GM18870 (cell line): ENCODE measurements around the gene CATSPERZ.

Experiments used
- ATAC-seq: cut with Tn5 transposase; IDR thresholded peaks from one replicate; pipeline ENCODE4 v1.9.1; 2021; ENCODE audit warnings: moderate library complexity; ENCODE audit not compliant: unreplicated experiment

The CATSPERZ gene

DNA sequence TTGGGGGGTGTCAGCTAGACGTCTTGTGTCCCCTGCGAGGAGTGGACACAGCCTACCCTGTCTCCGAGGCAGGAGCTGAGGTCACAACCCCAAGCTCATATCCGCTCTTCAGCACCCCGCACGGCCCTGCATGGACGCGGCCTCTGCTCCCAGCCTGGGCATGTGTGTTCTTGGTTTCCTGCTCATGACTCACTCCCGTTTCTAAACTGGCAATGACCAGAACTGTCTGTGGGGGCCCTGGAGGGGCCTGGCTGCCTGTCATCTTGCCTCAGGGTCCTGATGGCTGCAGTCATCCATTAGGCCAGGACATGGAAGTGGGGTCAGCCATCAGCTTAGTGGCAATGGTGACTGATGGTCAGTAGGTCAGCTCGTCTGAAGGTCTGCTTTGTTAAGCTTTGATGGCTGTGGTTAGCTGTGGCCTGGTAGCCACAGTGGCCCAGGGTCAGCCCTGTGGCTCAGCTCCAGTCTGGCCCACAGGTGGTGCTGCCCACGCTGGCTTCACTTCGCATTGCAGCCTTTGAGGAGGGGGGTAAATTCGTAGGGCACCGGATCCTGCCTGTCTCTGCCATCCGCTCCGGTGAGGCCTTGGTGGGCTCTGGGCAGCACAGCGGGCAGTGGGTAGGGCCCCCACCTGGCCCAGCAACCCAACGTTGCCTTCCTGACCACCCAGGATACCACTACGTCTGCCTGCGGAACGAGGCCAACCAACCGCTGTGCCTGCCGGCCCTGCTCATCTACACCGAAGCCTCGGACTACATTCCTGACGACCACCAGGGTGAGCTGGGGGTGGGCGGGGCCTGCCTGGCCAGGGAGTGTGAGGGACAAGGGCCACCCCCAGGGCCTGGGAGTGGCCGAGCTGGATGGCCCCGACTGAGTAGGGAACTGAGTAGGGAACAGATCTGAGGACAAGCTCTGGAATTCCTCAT lies 36.9 kb upstream of the CATSPERZ start:
- no peak for ATAC-seq

DNA sequence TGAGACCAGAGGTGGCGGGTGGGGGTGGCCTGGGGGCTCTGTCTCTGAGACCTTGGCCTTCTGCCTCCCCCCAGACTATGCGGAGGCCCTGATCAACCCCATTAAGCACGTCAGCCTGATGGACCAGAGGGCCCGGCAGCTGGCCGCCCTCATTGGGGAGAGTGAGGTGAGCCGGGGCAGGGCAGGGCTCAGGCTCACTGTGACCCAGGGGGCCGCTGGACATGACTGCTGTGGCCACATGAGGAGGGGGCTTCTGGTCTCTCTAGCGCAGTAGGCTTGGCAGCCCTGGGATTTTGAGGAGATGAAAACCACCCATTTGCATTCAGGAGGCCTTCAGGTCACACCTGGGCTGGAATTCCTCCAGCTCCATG lies 36.2 kb upstream of the CATSPERZ start:
- ATAC-seq: no peak

DNA sequence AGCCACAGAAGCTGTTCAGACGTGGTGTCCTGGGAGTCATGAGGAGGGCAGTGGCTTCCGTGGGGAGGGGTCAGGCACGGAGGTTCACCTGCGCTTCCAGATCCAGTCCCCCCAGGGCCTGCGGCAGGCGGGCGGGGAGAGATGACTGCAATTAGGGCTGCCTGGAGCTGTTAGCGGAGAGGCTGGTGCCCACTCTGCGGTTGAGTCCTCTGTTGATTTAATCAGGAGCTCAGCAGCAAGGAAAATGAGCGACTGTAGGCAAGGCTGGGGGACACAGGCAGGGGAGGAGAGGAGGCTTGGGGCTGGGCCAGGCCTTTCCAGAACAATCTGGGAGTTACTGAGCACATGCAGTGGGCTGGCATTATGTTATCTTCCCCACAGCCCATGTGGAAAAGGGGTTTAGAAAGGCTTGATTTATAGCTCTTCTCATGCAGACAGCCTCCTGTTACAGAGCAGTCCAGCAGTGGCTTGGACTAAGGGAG lies 35.7 kb upstream of the CATSPERZ start:
- ATAC-seq: no peak

DNA sequence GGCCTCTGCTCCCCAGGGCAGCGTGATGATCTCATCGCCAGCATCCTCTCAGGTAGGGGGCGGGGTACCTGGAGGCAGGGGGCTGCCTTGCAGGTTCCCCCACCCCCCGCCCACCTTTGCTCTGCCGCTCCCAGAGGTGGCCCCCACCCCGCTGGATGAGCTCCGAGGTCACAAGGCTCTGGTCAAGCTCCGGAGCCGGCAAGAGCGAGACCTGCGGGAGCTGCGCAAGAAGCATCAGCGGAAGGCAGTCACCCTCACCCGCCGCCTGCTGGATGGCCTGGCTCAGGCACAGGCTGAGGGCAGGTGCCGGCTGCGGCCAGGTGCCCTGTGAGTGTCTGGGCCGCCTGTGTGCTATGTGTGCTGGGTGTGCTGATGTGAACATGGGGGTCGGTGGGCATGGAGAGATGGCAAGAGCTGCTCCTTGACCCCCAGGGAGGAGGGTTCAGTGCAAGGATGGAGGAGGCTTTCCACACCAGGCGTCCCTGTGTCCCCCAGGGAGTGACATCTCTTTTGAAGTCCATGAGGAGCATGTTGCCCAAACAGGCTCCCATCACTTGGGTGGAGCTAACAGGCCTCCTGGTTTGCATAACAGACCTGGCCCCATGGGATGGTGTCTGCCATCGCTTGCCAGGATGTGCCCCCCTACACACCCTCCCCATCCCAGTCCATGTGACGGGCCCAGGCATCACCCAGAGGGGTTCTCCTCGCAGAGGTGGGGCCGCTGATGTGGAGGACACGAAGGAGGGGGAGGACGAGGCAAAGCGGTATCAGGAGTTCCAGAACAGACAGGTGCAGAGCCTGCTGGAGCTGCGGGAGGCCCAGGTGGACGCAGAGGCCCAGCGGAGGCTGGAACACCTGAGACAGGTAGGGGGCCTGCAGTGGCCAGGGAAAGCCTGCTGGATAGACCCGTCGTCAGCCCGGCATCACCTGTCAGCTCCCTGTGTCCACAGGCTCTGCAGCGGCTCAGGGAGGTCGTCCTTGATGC lies 34.7 kb upstream of the CATSPERZ start:
- ATAC-seq: no peak

DNA sequence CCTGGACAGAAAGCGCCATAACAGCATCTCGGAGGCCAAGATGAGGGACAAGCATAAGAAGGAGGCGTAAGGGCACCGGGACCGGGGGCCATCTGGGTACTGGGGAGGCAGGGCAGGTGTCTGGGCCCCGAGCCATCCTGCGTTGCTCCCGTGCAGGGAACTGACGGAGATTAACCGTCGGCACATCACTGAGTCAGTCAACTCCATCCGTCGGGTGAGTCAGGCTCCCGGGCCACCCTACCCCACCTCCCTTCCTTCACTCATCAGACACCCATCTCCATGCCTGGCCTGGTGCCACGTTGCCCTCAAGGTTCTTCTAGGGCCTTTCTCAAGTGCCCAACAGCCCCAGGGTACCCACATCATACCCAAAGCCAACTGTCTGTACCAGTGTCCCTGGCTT lies 33.8 kb upstream of the CATSPERZ start:
- no peak for ATAC-seq

DNA sequence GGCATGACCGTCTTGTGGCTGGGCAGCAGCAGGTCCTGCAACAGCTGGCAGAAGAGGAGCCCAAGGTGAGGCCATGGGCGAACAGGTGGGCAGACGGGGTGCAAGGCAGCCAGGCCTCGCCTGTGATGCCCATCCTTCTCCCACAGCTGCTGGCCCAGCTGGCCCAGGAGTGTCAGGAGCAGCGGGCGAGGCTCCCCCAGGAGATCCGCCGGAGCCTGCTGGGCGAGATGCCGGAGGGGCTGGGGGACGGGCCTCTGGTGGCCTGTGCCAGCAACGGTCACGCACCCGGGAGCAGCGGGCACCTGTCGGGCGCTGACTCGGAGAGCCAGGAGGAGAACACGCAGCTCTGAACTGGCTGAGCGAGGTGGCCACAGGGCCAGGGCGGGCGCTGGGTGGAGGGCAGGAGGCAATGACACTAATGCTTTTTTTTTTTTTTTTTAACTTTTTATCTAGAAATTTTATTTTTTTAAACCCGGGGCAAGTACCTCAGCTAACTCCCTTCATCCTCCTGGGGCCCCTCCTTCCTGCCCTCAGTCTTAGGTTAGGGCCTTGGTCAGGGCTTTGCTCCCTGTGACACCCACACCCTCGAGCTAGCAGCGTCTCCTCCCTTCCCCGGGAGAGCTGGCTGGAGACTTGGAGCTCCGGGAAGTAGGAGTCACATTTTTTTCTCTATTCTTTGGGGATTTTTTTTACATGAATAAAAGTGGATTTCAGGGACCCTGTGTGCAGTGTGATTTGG lies 32.8 kb upstream of the CATSPERZ start:
- ATAC-seq: no peak

DNA sequence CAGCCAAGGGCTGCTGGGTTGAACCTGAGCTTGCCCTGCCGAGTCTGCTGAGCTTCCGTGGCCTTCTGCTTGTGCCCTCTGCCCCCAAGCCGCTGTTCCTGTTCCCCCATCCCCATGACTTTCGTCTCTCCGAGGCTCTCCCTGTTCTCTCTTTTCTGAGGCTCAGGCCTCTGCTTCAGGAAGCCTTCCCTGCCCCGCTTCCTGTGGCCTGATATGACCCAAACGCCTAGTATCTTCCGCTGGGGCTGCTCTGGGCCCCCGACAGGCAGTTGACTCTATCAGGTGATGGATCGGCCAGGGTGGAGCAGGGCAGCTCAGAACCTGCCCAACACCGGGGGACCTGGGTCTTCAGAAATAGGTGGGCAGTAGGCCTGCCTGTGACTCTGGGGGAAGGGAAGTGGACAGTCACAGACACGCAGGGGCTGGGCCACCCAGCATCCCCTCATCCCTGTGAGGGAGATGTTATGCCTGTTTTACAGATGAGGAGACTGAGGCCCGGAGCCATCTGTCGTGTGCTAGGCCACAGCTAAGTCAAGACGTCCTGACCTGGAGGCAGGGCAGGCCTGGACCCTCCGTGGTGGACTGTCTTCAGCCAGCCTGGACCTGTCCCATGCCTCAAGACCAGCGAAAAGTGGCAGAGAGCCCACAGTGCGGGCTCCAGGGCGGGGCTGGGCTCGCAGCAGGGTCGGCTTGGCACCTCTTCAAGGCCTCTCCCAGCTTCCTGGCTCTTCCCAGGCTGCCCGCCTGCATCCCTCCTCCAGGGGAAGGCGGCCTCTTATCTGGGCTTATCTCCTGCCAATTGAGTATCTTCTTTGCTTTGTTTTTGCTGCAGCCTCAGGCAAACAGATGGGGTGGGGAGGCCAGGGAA lies 31.9 kb upstream of the CATSPERZ start:
- ATAC-seq: no peak

DNA sequence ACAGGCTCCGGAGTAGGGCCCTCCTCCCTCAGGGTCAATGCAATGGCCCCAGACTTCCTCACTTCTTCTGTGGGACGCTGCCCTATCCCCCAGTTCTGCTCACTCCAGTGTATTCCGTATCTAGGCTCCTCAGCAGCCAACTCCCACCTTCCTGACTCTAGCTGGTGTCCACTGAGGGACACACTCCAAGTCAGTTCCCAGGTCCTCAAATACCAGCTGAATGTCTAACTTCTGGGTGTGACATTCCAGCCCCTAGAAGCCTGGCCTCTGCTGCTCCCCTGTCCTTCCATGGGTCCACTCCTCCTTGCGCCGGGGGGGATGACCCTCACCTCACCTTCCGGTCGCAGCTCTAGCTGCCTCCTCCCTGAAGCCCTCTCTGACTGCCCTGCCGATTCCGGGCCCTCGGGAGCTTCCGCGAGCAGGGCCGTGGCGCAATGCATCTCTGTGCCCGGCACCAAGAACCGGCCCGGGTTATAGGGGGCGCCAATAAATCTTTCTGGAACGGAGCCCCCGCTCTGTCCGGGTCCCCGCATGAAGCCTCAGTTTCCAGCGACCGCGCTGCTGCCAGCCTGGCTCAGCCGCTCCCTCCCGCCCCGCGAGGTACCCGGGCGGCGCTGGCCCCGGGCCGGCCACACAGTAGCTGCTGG lies 31.1 kb upstream of the CATSPERZ start:
- ATAC-seq: peak; percentile 1

DNA sequence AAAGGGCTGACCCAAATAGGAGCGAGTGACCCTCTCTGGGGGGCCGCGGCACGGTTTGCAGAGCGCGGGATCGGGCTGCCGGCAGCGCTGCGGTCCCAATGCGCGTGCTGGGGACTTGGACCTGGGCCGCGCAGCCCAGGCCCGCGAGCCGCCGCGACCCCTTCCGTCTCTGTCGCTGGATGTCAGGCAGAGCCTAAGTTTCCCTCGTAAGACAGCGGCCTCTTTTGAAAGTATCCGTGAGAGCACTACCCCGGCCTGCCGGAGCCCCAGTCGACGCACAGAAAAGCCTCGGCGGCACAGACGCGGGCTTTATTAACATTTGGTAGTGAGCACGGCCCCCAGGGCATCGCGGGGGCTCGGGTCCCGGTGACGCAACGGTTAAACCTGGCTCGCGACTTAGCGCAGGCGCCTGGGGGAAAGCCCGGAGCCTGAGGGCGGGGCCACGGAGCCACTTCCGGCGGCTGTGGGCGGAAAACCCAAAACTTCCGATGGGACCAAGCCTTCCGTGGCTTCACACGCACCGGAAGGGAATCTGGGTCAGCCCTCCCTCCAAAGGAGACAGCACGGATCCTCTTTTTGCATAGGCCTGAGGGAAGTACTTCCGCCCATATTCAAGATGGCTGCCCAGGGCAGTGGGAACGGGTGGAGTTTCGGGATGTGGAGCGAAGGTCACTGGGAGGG lies 30.5 kb upstream of the CATSPERZ start:
- ATAC-seq: peak; percentile 68

DNA sequence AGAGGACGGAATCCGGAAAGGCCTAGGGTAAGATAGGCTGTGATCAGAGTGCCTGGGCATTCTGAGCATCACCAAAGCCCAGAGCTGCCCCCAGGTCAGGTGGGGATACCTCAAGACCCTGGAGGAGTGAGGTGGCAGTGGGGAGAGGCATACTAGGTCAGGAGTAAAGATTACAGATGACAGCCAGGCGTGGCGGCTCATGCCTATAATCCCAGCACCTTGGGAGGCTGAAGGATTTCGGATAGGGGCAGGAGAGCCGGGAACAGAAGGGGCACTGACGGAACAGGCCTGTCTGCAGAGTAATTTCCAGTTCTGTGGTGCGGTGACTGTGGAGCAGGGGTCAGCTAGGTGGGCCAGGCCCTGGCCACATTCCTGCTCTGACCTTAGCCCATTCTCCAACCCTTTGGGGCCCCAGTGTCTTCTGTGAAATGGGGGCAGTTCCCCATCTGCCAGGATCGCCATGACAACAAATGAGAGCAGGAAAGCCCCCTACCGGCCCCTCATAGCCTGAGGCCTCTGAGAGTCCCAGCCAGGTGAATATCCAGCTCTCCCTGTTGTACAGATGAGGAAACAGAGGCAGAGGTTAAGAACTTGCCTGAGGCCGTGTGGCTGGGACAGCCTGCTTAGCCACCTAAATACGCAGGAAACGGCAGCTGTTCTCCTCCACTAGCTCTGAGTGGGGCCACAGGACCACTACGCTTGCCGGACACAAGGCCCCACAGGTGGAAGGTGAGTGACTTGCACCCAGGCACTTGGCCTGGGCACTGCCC lies 24.9 kb upstream of the CATSPERZ start:
- ATAC-seq: no peak

DNA sequence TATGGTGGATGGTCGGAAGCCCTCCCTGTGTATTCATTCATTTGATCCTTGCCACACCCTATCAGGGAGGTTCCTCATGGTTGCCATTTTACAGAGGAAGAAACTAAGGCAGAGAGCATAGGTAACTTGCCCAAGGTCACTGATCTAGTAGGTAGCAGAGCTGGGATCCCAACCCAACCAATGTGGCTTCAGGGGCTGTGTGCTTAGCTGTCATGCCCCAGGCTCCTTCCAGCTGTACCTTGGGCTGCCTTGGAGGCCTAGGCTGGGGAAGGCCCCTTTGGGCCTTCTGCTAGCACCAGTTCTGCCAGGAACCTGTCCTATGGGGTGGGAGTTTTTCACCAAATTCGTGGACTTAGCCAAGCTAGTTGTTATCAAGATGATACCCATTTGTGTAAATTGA lies 24.3 kb upstream of the CATSPERZ start:
- ATAC-seq: no peak

DNA sequence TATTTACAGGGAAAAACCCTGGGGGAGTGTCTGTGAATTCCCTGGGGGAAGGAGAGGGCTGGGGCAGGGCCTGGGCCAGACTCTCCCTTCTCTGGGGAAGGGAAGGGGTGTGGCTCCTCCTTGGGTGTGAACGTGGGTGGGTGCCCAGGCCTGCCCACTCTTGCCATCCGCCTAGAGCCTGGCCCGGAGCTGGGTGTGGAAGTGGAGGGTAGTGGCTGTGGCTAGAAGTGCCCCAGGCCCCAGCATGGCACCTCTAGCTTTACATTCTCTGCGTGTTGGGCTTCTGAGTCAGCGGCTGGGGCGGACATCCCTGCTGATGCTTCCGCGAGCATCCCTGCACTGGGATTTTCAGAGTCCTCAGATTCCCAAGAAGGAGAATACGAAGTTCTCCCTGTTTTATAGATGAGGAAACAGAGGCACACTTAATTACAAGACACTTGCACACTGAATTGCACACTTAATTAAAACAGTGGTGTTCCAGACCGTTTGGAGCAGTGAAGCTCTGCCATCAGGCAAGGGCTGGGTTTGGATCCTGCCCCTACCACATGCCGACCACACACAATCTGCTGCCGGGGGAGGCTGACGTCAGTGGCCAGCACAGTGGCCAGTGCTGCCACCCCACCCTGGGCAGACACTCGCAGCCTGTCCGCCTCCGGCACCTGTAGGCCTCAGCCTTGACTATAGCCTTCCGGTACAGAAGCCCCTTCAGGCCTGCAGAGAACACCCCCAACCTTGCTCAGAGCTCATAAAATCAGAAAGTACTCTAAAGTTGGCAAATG lies 23.3 kb upstream of the CATSPERZ start:
- ATAC-seq: no peak

DNA sequence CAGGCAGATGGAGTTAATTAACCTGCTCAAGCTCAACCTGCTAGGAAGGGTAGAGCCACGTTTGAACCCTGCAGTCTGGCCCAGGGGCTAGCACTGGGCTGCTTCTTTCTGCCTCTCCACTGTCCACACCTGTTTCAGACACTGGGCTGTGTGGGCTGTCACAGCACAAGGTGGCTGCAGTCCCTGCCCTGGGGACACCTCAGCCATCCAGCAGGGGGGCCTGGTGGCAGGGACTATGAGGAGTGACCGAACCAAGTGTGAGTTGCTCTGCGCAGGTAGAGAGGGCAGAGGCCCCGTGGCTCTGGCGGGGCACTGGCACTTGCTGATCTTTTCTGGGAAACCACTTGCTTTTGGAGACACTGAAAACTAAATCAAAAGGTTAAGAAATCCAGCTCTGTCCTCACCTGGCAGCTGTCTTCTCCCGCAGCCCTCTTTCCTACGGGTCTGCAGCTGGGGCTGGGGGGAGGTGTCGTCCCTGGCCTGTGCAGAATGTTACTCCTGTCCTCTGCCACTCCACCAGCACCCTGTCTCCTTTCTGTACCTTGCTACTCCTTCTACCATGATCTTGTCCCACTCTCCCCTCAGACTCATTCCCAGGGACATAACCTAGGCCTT lies 21.5 kb upstream of the CATSPERZ start:
- no peak for ATAC-seq

DNA sequence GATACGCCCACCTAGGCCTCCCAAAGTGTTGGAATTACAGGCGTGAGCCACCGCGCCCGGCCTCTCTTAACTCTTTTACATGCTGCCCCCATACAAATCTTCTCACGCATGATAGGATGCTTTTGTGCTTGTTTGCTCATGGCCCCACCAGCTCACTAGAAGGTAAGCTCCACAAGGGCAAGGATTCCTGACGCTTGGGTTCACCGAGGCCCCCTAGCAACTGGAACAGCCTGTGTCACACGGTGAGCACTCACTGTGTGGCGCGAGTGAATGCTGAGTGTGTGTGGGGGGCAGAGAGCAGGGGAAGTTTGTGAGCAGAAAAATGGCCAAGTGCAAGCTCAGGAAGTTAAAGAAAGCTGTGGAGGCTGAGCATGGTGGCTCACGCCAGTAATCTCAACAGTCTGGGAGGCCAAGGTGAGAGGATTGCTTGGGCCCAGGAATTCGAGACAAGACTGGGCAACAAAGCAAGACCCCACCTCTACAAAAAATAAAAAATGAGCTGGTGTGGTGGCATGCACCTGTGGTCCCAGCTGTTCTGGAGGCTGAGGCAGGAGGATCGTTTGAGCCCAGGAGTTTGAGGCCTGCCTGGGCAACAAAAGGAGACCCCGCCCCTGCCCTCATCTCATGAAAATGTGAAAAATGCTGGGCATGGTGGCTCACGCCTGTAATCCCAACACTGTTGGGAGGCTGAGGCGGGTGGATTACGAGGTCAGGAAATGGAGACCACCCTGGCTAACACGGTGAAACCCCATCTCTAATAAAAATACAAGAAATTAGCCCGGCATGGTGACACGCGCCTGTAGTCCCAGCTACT lies 18.0 kb upstream of the CATSPERZ start:
- no peak for ATAC-seq

DNA sequence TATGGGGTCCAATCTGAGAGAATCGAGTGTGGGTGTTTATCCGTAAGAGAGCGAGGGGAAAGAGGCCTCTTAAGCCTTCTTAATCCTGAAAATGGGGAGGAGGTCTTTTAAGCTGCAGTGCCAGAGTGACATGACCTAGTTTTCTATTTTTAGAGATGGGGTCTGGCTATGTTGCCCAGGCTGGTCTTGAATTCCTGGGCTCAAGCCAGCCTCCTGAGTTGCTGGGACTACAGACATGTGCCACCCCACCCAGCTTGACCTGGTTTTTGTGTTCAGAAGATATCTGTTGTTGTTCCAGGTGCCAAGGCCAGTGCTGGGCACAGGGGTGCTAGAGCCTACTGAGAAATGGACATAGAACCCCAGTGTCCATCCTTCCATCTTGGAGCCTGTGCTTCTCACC lies 17.1 kb upstream of the CATSPERZ start:
- no peak for ATAC-seq
